IPS-NIHi7 (cell line): ENCODE results near the gene KLHL30.
A peak's percentile ranks its signal among the peaks of the same experiment; 100 is the strongest.
"Not testable (repeated sequence)": the region's sequence is repeated elsewhere in the genome, so short reads cannot be mapped to it uniquely, and the experiment has no call there.

Experiments
- DNase-seq: peaks from one replicate; pipeline ENCODE4 v3.0.0; 2012; ENCODE audit warnings: mixed read lengths; ENCODE audit errors: extremely low spot score

Gene KLHL30

DNA sequence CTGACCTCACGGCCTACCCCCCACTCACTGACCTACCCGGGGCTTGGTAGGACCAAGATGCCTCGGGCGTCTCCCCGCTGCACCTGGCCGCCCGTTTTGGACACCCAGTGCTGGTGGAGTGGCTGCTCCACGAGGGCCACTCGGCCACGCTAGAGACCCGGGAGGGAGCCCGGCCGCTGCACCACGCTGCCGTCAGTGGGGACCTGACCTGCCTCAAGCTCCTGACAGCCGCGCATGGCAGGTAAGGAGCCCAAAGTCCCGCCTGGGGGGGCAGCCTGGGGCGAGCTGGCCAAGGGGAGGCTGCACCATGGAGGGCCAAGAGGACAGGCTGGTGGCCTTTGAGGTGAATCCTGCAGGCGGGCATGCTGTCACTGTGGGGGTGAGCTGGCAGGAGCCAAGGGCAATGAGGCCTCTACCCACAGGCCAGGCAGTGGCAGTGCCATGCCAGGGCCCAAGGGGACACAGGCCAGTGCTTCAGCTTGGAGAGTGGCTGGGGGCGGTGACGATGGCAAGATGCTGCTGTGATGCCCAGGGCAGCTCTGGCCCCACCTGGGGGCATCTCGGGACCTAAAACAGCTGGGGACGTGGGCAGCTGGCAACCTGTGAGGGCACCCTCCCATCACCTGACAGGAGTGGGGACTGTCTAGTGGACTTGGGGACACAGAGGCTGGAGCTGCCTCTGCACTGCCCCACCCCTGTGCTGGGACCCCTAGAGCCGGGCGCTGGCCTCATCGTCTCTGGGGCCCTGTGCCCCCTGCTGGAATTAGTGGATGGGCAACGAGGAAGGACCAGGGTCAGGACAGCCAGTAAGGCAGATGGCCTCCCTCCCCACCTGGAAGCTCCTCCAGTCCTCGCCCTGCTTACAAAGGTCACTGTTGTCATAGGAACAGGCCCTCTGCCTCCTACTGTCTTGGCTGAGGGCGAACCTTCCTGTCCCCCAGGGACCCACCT is 36.3 kb upstream of the KLHL30 start:
- DNase-seq = no peak

DNA sequence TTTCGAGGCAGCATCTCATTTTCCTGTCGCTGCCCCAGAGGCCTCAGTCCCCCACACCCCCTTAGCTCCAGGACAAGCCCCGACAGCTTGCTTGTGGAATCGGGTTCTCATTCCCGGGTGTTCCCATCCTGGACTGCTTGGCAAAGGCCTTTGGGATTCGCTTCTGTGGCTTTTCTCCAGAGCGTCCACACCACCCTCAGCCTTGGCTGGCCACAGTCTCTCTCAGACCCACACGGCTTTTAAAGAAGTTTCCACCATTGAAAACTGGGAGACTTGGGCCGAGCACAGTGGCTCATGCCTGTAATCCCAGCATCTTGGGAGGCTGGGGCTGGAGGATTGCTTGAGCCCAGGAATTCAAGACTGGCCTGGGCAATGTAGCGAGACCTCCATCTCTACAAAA is 35.6 kb upstream of the KLHL30 start:
- DNase-seq = no peak

DNA sequence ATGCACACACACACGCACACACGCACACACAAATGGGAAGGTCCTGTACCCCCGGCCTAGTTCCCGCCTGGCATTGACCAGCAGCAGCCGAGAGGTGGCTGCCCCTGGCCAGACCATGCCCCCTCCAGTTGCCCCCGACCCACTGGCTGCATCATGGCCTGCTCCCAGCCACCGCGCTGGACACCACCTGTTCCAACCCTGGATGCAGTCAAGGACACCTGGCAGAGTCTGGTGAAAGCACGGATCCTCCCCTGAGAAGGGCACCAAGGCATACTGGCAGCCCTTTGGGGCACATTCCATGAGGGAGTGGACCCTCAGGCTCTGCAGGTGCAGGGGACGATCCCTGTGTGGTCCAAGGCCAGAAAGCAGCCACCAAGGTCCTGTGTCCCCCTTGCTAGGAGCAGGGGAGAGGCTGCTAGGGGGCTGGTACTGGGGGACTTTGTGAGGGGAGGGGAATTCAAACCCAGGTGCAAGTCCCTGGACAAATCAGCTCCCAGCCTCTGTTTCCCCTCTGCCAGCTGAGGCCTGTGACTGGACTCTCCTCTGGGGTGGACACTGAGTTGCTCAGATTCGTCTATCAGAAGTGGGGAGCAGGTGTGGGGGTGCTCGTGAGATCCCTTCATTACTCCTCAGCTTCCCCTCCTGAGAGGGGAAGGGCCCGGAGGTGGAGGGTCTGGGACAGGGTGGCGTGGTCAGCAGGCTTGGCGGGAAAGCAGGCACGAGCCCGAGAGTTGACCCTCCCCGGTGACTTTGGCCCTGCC is 34.8 kb upstream of the KLHL30 start:
- DNase-seq = no peak

DNA sequence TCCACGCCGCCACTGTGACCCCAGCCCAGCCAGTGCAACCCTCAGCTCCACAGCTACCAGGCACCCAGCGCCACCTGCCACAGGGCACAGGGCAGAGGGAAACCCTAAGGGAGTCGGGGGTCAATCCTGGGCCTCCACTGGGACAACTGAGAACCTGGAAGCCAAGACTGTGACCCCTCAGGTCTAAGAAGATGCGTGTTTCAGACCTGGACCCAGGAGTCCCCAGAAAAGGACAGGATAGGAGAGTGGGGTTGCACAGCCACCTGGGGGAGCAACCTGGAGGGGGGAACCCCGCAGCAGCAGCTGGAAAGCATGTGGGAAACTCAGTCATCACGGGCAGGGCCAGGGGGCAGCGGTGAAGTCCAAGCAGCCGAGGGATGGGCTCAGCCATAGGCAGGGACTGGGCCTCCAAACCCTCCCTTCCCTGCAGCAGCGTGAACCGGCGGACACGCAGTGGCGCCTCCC is 34.2 kb upstream of the KLHL30 start:
- no peak for DNase-seq

DNA sequence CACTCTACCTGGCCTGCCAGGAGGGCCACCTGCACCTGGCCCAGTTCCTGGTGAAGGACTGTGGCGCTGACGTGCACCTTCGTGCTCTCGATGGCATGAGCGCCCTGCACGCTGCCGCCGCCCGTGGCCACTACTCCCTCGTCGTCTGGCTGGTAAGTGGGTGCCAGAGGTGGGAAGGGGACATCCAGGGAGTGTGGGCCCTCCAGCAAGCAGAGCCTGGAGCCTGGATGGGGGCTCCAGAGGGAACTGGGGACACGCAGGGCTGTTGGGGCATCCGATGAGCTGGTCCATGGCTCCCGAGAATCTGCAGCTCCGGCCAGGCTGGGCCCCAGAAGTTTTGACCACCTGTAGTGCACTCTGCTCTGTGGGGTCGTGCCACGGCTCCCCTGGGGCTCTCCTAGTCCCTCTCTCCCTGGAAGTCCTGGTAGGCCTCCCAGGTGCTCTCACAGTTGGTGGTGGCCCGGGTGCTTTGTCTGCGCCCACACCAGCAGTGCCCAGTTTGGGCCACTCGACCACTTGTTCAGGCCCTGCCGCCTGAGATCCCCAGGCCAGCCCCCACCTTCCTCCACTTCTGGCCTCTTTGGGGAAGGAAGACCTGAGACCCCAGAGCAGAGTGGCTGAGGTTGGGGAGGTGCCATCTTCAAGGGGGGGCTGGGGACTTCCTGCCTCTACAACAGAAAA is 33.6 kb upstream of the KLHL30 start:
- no peak for DNase-seq

DNA sequence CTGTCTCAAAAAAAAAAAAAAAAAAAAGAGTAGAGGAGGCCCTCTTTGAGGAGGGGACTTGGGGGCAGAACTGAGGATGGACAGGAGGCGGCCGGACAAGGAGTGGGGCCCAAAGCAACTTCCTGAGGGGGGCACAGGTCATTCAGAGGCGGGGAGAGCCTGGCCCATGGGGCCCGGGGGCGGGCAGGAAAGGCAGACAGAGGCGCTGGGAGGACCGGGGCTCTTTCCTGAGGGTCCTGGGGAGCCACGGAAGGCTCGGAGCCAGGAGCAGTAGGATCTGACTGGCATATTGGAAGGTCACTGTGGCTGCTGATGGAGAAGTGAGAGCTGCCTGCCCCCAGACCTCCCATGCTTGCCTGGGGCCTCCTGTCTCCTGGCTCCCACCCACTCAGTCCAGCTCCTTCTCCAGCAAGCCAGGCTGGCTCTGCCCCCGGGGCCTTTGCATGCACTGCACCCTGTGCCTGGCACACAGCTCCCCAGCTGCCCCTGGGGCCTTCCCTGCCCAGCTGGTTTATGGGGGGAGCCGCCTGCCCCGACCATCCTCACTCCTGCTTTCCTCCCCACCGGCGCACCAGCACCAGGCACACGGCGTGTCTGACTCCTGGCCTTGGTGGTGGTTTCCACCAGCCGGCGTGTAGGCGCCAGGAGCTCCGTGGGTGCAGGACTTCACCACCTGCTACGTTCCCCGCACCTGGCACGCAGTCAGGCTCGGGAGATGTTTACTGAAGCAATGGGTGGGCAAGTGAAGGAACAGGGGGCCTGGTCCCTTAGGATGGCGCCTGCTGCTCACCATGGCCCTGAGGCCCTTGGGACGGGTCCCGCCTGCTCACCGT is 32.7 kb upstream of the KLHL30 start:
- DNase-seq = no peak

DNA sequence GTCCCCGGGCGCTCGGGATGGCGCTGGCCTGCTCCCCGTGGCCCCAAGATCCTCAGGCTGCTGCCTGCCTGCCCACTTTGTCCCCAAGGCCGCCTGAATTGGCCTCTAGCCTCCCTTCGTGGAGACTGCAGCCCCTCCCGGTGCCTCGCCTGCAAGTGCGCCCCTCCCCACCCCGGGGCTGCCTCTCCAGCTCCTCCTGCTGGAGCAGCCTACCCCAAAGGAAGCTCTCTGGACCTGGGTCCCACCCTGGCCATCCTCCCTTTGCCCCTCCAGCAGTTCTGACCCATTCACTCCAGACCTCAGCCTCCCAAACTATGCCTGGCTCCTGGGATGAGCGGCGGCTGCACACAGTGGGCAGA is 32.1 kb upstream of the KLHL30 start:
- DNase-seq = no peak

DNA sequence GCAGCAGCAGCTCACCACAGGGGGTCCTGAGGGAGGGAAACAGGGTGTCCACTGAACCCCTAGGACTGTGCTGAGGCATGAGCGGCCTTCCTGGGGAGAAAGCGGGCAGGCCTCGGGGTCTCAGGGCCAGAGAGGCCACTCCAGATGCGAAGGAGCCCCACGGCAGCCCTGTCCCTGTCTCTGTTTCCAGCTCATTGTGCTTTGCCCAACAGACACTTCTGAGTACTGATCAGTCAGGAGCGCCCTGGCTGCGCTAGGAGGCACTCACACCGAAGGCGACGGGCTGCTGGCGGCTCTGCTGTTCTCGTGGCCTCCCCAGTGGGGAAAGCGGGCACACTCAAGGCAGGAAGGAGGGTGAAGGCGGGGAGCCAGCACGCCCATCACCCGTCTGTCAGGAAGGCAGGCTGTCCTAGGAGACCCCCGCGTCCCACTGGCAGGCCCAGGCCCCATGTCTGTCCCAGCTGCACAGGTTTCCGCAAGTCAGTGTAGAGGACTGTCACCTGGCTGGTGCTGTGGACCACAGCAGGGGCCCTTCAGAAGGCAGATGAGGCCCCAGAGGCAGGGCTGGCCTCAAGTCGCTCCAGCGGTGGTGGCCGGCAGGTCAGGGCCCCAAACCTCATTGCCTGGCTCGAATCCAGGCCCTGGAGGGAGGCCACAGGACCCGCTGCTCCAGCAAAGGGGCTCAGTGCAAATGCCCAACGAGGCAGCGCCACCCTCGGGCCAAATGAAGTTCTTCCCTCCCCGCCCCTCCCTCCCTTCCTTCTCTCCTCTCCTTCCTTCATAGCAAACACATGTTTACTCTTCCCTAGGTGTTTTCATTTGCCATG is 31.6 kb upstream of the KLHL30 start:
- DNase-seq = peak; percentile 70

DNA sequence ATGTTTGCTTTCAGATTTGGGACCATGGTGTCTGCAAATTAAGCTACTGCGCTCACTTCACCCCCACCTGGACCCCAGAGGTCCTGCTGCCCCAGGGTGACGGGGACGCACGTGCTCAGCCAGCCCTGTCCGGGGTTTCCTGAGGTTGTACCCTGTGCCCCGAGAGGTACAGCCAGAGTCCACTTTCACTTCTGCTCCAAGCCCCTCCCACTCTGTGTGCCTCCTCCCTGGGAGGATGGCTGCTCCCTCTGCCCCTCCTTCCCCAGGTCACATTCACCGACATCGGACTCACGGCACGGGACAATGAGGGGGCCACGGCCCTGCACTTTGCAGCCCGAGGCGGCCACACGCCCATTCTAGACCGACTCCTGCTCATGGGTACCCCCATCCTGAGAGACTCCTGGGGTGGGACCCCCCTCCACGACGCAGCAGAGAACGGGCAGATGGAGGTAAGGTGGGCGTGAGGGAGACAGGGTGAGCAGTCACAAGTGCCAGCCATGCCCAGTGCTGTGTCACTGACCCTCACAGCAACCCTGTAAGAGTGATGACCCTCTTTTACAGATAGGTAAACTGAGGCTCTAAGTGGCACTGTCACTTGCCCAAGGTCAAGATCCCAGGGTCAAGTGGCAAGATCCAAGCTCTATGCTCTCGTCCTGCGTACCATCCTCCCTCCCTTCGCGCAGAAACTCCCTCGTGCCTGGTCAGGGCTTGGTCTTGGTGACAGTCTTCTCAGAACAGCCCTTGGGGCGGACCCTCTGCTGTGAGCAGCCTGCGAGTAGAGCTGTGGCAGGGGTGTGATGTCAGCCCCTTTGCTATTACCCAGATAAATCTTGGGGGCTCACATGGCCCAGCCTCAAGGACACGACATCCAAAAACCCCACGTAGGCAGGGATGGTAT is 30.7 kb upstream of the KLHL30 start:
- DNase-seq = no peak

DNA sequence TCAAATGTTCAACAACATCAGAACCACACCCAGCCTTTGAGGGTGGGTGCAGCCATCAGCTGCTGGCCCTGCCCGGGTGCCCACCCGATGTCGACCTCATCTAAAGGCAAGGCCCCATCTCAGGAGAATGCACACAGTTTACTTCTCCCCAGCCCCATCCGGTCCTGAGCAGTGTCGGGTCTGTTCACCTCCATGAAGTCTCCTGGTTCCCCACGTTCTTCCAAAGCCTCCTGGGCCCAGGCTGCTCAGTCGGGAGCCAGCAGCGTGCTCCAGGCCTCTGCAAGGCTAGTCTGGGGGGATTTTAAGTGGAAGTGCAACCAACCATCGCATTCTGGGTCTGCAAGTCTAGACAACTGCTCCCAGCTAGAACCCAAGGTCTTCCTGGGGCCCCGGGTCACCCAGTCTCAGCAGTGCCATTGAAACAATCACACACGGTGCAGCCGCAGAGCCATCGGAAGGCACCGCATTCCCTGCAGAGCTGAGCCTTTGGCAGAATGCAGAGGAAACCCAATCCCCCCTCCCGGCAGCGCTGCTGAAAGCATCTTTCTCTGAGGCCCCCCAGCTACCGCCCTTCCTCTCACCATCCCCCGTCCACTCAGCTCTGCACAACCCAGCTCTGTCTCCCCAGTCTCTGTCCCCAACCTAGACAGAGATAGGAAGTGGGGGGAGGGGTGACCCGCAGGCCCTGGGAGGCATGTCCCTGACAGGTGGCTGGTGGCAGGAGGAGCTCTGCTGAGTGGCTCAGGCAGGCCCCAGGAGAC is 29.9 kb upstream of the KLHL30 start:
- no peak for DNase-seq

DNA sequence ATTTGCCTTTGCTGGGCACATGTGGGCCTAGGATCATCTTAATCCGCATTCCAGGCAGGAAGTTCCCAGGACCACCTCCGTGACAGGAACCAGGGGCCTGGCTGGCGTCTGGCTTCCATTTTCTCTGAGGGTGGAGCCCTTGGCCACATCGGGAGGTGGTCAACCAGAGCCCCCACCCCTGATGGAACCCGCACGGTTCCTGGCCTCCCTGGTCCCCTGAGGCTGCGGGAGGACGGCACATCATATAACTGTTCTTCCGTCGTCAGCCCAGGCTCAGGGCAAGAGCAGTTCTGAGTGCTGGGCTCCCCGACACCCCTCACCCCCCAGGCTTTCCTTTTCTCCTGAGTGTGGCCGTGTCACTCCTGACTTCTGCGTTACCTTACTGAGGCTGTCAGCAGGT is 24.9 kb upstream of the KLHL30 start:
- DNase-seq = no peak

DNA sequence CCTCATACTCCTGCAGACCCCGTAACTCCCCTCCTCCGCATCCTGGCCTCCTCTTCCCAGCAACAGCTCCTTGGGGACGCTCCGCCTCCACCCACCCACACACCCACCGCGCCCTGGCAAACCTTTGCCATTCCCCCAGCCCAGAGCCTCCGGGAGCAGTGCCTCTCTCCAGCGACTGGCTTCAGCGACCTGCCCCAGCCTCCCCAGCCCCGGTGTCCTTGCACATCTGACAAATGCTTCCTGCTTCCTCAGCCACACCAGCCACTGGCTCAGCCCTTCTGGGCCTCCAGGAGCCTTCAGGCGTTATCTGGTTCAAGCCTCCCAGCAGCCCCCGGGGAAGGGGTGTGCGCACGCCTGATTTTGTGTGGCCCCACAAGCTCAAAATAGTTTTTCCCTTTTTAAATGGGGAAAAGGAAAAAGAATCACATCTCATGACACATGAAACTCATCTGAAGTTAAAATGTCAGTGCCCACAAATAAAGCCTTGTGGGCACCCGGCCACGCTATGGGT is 24.1 kb upstream of the KLHL30 start:
- no peak for DNase-seq

DNA sequence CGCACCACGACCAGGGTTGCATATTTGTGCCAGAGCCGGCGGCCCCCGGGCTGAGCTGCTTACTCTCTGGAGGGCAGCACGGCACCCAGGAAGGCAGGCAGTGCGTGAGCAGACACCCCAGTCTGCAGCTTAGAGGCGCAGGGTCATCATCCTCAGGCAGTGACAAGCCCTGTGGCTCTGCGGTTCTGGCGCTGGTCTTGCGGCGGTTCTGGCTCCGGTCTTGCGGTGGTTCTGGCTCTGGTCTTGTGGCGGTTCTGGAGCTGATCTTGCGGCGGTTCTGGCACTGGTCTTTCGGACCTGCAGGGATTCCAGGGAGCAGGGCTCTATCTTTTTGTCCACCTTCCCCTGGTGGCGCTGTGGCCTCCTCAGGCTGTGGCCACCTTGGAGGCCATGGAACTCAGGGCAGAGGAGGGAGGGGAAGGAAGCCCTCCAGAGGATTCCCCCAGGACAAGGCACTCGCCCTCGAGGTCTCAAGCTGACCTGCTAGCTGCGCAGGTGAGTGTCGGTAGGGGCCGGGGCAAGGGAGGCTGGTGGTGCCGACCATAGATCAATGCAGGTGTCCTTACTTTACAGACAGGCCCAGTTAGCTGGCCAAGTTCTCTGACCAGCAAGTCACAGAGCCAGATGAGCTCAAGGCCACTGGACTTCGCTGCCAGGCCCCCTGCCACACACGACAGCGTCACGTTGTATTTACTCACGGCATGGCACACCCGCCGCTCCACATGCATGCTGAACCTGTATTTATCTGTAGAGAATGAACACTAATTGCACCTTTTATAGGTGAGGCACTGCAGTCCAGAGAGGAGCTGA is 23.4 kb upstream of the KLHL30 start:
- no peak for DNase-seq

DNA sequence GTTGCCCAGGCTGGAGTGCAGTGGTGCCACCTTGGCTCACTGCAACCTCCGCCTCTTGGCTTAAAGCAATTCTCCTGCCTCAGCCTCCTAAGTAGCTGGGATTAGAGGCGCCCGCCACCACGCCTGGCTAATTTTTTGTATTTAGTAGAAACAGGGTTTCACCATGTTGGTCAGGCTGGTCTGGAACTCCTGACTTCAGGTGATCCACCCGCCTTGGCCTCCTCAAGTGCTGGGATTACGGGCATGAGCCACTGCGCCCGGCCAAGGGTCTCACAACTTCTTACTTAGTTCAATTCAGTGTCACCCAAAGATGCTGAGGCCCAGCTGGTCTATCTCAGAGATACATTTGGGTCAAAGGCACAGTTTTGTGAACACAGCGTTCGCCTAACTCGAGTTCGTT is 22.8 kb upstream of the KLHL30 start:
- DNase-seq = not testable (repeated sequence)

DNA sequence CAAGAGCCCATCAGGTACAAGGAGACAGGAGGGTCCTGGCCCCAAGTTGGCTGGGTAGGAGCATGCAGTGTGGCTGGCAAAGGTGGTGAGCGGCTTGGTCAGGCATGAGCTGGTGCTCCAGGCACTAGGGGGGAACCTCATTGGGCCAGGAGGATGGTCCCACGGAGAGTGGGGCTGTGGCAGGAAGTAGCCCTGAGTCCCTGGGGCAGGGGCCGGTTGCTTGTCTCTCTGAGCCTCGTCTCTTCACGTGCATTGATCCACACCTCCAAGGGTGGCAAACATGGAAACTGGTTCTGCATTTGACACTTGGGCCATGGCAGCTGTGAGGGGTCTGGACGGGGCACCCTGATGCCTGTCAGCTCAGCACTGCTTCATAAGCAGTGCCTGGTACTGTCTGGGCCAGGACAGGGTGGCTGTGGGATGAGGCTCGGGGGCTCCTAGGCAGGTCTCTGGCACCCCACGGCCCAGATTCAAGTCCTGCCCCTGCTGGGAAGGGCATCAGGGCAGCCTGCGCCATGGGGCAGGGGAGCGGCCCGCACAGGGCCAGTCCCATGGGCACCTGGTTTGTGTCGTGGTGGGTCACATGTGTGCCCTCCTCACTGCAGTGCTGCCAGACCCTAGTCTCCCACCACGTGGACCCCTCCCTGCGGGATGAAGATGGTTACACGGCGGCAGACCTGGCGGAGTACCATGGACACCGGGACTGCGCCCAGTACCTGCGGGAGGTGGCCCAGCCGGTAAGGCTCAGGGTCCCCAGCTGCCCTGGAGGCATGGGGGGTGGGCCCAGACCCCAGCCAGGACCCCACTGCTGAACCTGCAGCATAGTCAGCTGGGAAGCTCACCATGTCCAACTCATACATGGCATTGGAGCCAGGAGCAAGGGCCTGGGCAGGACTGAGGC is 21.9 kb upstream of the KLHL30 start:
- no peak for DNase-seq
